H1 (cell line): ENCODE data around the gene TP53BP1. TPM values are rescaled to one million over a fixed set of nuclear protein-coding genes. Genes with fewer than 3 reads are reported as not detected.

ENCODE experiments used
- CTCF ChIA-PET: fragments of 300-600 bp; sonication (Branson Sonifier 250); formaldehyde crosslinking; loops from one replicate; lab custom pipeline; 2021; ENCODE audit not compliant: partially characterized antibody; lab: Charles Lee
- POLR2A ChIA-PET: fragments of 300-600 bp; sonication (Branson Sonifier 250); formaldehyde crosslinking; loops from one replicate; lab custom pipeline; 2021; ENCODE audit warnings: inconsistent platforms; ENCODE audit not compliant: partially characterized antibody; lab: Charles Lee
- DNase-seq, 2 experiments: peaks; one replicate each; pipeline versions ENCODE4 v3.0.0 to v3.0.0-alpha.2; 2010 to 2022; ENCODE audit warnings: low spot score in 2 of 2, low read depth in 1 of 2, mixed read lengths in 1 of 2
- FAIRE-seq: peaks from 2 replicates; lab custom pipeline; 2011; peaks lifted over from hg19 to GRCh38; lab: Jason Lieb, UNC
- H2AFZ ChIP-seq: 2 replicates; pipeline ENCODE4 v1.8.1; 2012; ENCODE audit warnings: low read length, inconsistent platforms
- H2AK5ac ChIP-seq: 2 replicates; pipeline ENCODE4 v1.6.1; 2013; ENCODE audit warnings: low read depth, low read length
- H2BK120ac ChIP-seq: replicated peaks from 2 replicates; pipeline ENCODE3; 2013; ENCODE audit warnings: low read depth, low read length, inconsistent platforms
- H2BK12ac ChIP-seq: 2 replicates; pipeline ENCODE4 v1.6.1; 2013; ENCODE audit warnings: low read depth, low read length
- H2BK15ac ChIP-seq: 2 replicates; pipeline ENCODE4 v1.6.1; 2013; ENCODE audit warnings: low read length
- H2BK20ac ChIP-seq: 2 replicates; pipeline ENCODE4 v1.6.1; 2013; ENCODE audit warnings: low read length
- H2BK5ac ChIP-seq: 2 replicates; pipeline ENCODE4 v1.6.1; 2013; ENCODE audit warnings: low read depth, low read length
- H3K14ac ChIP-seq: 2 replicates; pipeline ENCODE4 v1.6.1; 2013; ENCODE audit warnings: inconsistent platforms; ENCODE audit not compliant: insufficient read length
- H3K18ac ChIP-seq: 2 replicates; pipeline ENCODE4 v1.6.1; 2013; ENCODE audit warnings: low read length; ENCODE audit errors: extremely low read depth
- H3K23ac ChIP-seq: 2 replicates; pipeline ENCODE4 v1.6.1; 2013; ENCODE audit warnings: inconsistent platforms; ENCODE audit not compliant: insufficient read length
- H3K23me2 ChIP-seq: 2 replicates; pipeline ENCODE4 v1.6.1; 2013; ENCODE audit warnings: low read depth, low read length
- H3K27ac ChIP-seq: 2 replicates; pipeline ENCODE4 v1.6.1; 2011; ENCODE audit warnings: low read depth, low read length, inconsistent platforms
- H3K27me3 ChIP-seq, 4 experiments: replicated peaks in 1 of 4; 1 replicate in 1 of 4; 2 replicates in 3 of 4; pipeline versions ENCODE4 v1.6.1 to v1.8.1; 2011 to 2013; ENCODE audit warnings: low read length in 3 of 4, mild to moderate bottlenecking in 3 of 4, inconsistent platforms in 2 of 4, mixed read lengths in 2 of 4, moderate library complexity in 1 of 4; ENCODE audit not compliant: control insufficient read depth in 3 of 4, insufficient read depth in 3 of 4; ENCODE audit errors: extremely low read depth in 1 of 4
- H3K36me3 ChIP-seq, 4 experiments: 2 replicates each; pipeline versions ENCODE4 v1.6.1 to v1.8.1; 2011 to 2013; ENCODE audit warnings: mild to moderate bottlenecking in 4 of 4, low read length in 3 of 4, moderate library complexity in 2 of 4, control low read depth in 1 of 4, inconsistent platforms in 1 of 4; ENCODE audit not compliant: insufficient read depth in 4 of 4, control insufficient read depth in 2 of 4
- H3K4ac ChIP-seq: replicated peaks from 2 replicates; pipeline ENCODE3; 2013; ENCODE audit warnings: low read length, low read depth, mixed read lengths, inconsistent platforms; ENCODE audit not compliant: insufficient read length
- H3K4me1 ChIP-seq, 4 experiments: replicated peaks in 1 of 4; 1 replicate in 1 of 4; 2 replicates in 3 of 4; pipeline versions ENCODE4 v1.6.1 to v1.8.1; 2011 to 2013; ENCODE audit warnings: low read length in 3 of 4, inconsistent platforms in 2 of 4, mixed read lengths in 1 of 4; ENCODE audit not compliant: insufficient read depth in 4 of 4, control insufficient read depth in 3 of 4
- H3K4me2 ChIP-seq, 2 experiments: 2 replicates each; pipeline versions ENCODE4 v1.6.1 to v1.8.1; 2011 to 2013; ENCODE audit warnings: low read depth in 2 of 2, low read length in 2 of 2, control low read depth in 1 of 2, inconsistent platforms in 1 of 2, mild to moderate bottlenecking in 1 of 2; ENCODE audit not compliant: insufficient read depth in 1 of 2
- H3K4me3 ChIP-seq, 4 experiments: fragments of 200-600, 300-600 bp in 1 of 4; sonication (generic), shearing (Covaris generic), sonication (Bioruptor Twin) in 1 of 4; 2 replicates each; pipeline versions ENCODE4 v1.5.1 to v1.8.1; 2011 to 2016; ENCODE audit warnings: low read length in 4 of 4, low read depth in 3 of 4, control low read depth in 2 of 4, inconsistent platforms in 2 of 4, mild to moderate bottlenecking in 2 of 4, mixed read lengths in 1 of 4, moderate library complexity in 1 of 4; ENCODE audit not compliant: insufficient read depth in 2 of 4; ENCODE audit errors: extremely low read depth in 1 of 4
- H3K56ac ChIP-seq: replicated peaks from 2 replicates; pipeline ENCODE3; 2013; ENCODE audit warnings: low read depth, mild to moderate bottlenecking, mixed read lengths, low read length, inconsistent platforms; ENCODE audit not compliant: insufficient read length
- H3K79me1 ChIP-seq: 2 replicates; pipeline ENCODE4 v1.6.1; 2013; ENCODE audit warnings: low read depth, low read length, control low read depth
- H3K79me2 ChIP-seq, 2 experiments: 2 replicates each; pipeline versions ENCODE4 v1.6.1 to v1.8.1; 2012 to 2013; ENCODE audit warnings: low read length in 2 of 2, mild to moderate bottlenecking in 2 of 2, inconsistent platforms in 1 of 2; ENCODE audit not compliant: insufficient read depth in 2 of 2, control insufficient read depth in 1 of 2
- H3K9ac ChIP-seq, 4 experiments: replicated peaks in 1 of 4; 1 replicate in 1 of 4; 2 replicates in 3 of 4; pipeline versions ENCODE4 v1.6.1 to v1.8.1; 2011 to 2013; ENCODE audit warnings: low read depth in 3 of 4, low read length in 3 of 4, control low read depth in 2 of 4, mild to moderate bottlenecking in 2 of 4, moderate library complexity in 2 of 4, inconsistent platforms in 1 of 4; ENCODE audit errors: extremely low read depth in 1 of 4
- H3K9me3 ChIP-seq, 2 experiments: 2 replicates each; pipeline versions ENCODE4 v1.6.1 to v1.8.1; 2012 to 2013; ENCODE audit warnings: mild to moderate bottlenecking in 2 of 2, moderate library complexity in 2 of 2, control low read depth in 1 of 2, inconsistent platforms in 1 of 2, low read depth in 1 of 2, low read length in 1 of 2, mixed read lengths in 1 of 2; ENCODE audit not compliant: insufficient read depth in 2 of 2
- H4K20me1 ChIP-seq, 2 experiments: replicated peaks in 1 of 2; 2 replicates each; pipeline versions ENCODE3 to v1.8.1; 2011 to 2013; ENCODE audit warnings: inconsistent platforms in 2 of 2, low read length in 2 of 2, mild to moderate bottlenecking in 1 of 2; ENCODE audit not compliant: insufficient read depth in 2 of 2, control insufficient read depth in 1 of 2
- H4K5ac ChIP-seq: 2 replicates; pipeline ENCODE4 v1.6.1; 2013; ENCODE audit warnings: low read length, low read depth, mixed read lengths, inconsistent platforms; ENCODE audit not compliant: insufficient read length
- H4K8ac ChIP-seq: 2 replicates; pipeline ENCODE4 v1.8.0; 2013; ENCODE audit warnings: mild to moderate bottlenecking, moderate library complexity, low read length, inconsistent platforms; ENCODE audit not compliant: insufficient read depth; ENCODE audit errors: extremely low read depth
- H4K91ac ChIP-seq: replicated peaks from 2 replicates; pipeline ENCODE3; 2013; ENCODE audit warnings: low read length, mixed read lengths, inconsistent platforms; ENCODE audit not compliant: insufficient read length
- ASH2L ChIP-seq: fragments of 200-600, 300-600 bp; sonication (generic); IDR thresholded peaks from one replicate; pipeline ENCODE4 v1.7.1; 2017; ENCODE audit warnings: low read length
- BRCA1 ChIP-seq: IDR thresholded peaks from 2 replicates; pipeline ENCODE4 v1.6.1; 2012; ENCODE audit warnings: low read depth, low read length, improper control_type of control experiment
- CHD1 ChIP-seq: IDR thresholded peaks from 2 replicates; pipeline ENCODE4 v1.6.1; 2012; ENCODE audit warnings: low read depth, low read length, improper control_type of control experiment
- CREB1 ChIP-seq: IDR thresholded peaks from 2 replicates; pipeline ENCODE4 v1.6.1; 2012; ENCODE audit warnings: inconsistent platforms
- E2F6 ChIP-seq: IDR thresholded peaks from 2 replicates; pipeline ENCODE4 v1.6.1; 2012; ENCODE audit warnings: inconsistent platforms
- JUN ChIP-seq: IDR thresholded peaks from 2 replicates; pipeline ENCODE4 v1.6.1; 2011; ENCODE audit warnings: low read depth, mild to moderate bottlenecking, improper control_type of control experiment, low read length
- KDM1A ChIP-seq: fragments of 200-600, 300-600 bp; sonication (generic); IDR thresholded peaks from 2 replicates; pipeline ENCODE4 v1.7.1; 2016; ENCODE audit warnings: mild to moderate bottlenecking, low read length, borderline replicate concordance
- NRF1 ChIP-seq: IDR thresholded peaks from 2 replicates; pipeline ENCODE4 v1.6.1; 2011; ENCODE audit warnings: mild to moderate bottlenecking, low read depth, low read length, improper control_type of control experiment
- POU5F1 ChIP-seq: IDR thresholded peaks from 2 replicates; pipeline ENCODE4 v1.6.1; 2011; ENCODE audit warnings: low read depth, mild to moderate bottlenecking, low read length, moderate library complexity
- SIN3A ChIP-seq, 2 experiments: IDR thresholded peaks in 1 of 2; conservative IDR thresholded peaks in 1 of 2; 2 replicates each; pipeline ENCODE4 v1.6.1; 2011 to 2012; ENCODE audit warnings: low read length in 2 of 2, improper control_type of control experiment in 1 of 2, low read depth in 1 of 2, mild to moderate bottlenecking in 1 of 2
- SUZ12 ChIP-seq: fragments of 200-600 bp; sonication (generic); IDR thresholded peaks from 2 replicates; pipeline ENCODE4 v1.6.1; 2012; ENCODE audit warnings: mild to moderate bottlenecking, inconsistent platforms, low read length, moderate library complexity, mixed read lengths
- TAF1 ChIP-seq: IDR thresholded peaks from 2 replicates; pipeline ENCODE4 v1.6.1; 2011; ENCODE audit warnings: mild to moderate bottlenecking, low read depth, low read length
- TBP ChIP-seq: IDR thresholded peaks from 2 replicates; pipeline ENCODE4 v1.6.1; 2011; ENCODE audit warnings: low read depth, low read length, improper control_type of control experiment
- TCF12 ChIP-seq: IDR thresholded peaks from 2 replicates; pipeline ENCODE4 v1.6.1; 2011; ENCODE audit warnings: low read depth, mild to moderate bottlenecking, low read length
- TEAD4 ChIP-seq: IDR thresholded peaks from 2 replicates; pipeline ENCODE4 v1.6.1; 2012; ENCODE audit warnings: low read depth, low read length, inconsistent platforms, mixed read lengths
- YY1 ChIP-seq: IDR thresholded peaks from 2 replicates; pipeline ENCODE4 v1.6.1; 2011; ENCODE audit warnings: low read depth, mild to moderate bottlenecking, low read length
- polyA plus RNA-seq, 7 experiments: library from polyadenylated mRNA; depleted of rRNA in 3 of 7; stranded (reverse) in 5 of 7; unstranded in 2 of 7; fragments of >200 nt in 5 of 7; fragments of 200-250 nt in 2 of 7; gene quantifications; 1 replicate in 5 of 7; 2 replicates in 1 of 7; 4 replicates in 1 of 7; pipeline versions ENCODE4 v1.2.1 to v1.2.3, GENCODE V29; 2011 to 2013; ENCODE audit warnings: missing spikeins in 2 of 7, mixed read lengths in 2 of 7
- total RNA-seq: library from RNA; stranded (reverse); fragmentation: NEBNext Ultra II Directional; extraction: Animal tissue kit (Norgen Biotek cat#: 25700); gene quantifications from 2 replicates; pipeline ENCODE4 v1.2.1, GENCODE V29; 2021

Gene TP53BP1
- total and polyA plus RNA-seq, 2 of the 8 experiments (the other 6 are each of a cell fraction or from before 2014, with no cell fraction given), result 34.1 to 63.6 TPM

DNA sequence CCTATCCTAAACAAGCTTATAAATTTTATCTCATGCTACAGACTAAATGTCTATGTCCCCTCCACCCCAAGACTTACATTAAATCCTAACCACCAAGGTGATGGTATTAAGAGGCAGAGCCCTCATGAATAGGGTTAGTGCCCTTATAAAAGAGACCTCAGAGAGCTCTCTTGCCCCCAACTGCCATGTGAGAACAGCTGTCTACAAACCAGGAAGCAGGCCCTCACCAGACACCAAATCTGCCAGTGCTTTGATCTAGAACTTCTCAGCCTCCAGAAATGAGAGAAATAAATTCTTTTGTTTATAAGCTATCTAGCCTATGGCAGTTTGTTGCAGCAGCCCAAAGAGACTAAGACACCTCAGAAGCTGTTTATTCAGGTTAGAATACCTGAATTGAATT is 58.5 kb downstream of the TP53BP1 start:
- no peak for DNase-seq
- TF ChIP-seq SIN3A (conservative IDR thresholded peaks at IDR 0.05 in 1 of 2, IDR thresholded peaks at IDR 0.05 in 1 of 2; ENCODE audit: low read depth in 1 of 2, low read length in 2 of 2) (no peak), CREB1 (no peak), JUN (no peak), TAF1 (no peak), POU5F1 (no peak), ASH2L (no peak), YY1 (no peak), E2F6 (no peak), CHD1 (no peak), BRCA1 (no peak), TBP (no peak), SUZ12 (no peak), KDM1A (no peak), TCF12 (no peak), TEAD4 (no peak), NRF1 (no peak)

More for the DNA sequence above, 58.5 kb downstream of the TP53BP1 start:
- H3K9me3 ChIP-seq, result no peaks in the 10 kb centered on the region
- peaks cover 3 to 4% of the 10 kb centered on the region in 2 experiments for H4K20me1 ChIP-seq
- no peak overlapping the region for H3K14ac ChIP-seq
- no peaks in the 10 kb centered on the region for H3K23me2 ChIP-seq
- H3K4me2 ChIP-seq, result no peak overlapping the region
- FAIRE-seq, result no peak
- no peak overlapping the region for H4K5ac ChIP-seq
- no peak overlapping the region for H3K9ac ChIP-seq
- no peaks in the 10 kb centered on the region for H3K27me3 ChIP-seq
- H3K56ac ChIP-seq, result no peak overlapping the region
- ChIA-PET POLR2A (interaction anchor here (0.9 to 1.3 kb wide), 2 partner anchors 12 kb away, joined by 3 read pairs; no protein-coding TSS in a partner anchor), CTCF (interaction anchor here (0.7 to 1.3 kb wide), 5 partner anchors 22 to 79 kb away, joined by 3 to 5 read pairs (median 3); no protein-coding TSS in a partner anchor)
- H3K18ac ChIP-seq, result no peak overlapping the region
- H4K8ac ChIP-seq, result no peak overlapping the region
- H3K4me1 ChIP-seq, result no peaks in the 10 kb centered on the region
- H3K79me1 ChIP-seq, result no peaks in the 10 kb centered on the region
- H4K91ac ChIP-seq, result no peak overlapping the region
- H2AFZ ChIP-seq, result no peak overlapping the region
- no peaks in the 10 kb centered on the region for H3K79me2 ChIP-seq
- H3K4me3 ChIP-seq, result no peak overlapping the region
- H2BK120ac ChIP-seq, result no peak overlapping the region
- H2BK5ac ChIP-seq, result no peak overlapping the region
- H3K36me3 ChIP-seq, result peaks cover 12 to 77% (median 48%) of the 10 kb centered on the region in 4 experiments
- H2BK15ac ChIP-seq, result no peak overlapping the region
- H2AK5ac ChIP-seq, result no peak overlapping the region
- H2BK20ac ChIP-seq, result no peak overlapping the region
- H3K27ac ChIP-seq, result no peak overlapping the region
- no peak overlapping the region for H3K4ac ChIP-seq
- no peak overlapping the region for H3K23ac ChIP-seq
- H2BK12ac ChIP-seq, result no peak overlapping the region
